ENCODE measurements around the gene SART1. TPM values are rescaled to one million over a fixed set of nuclear protein-coding genes. Genes with fewer than 3 reads are reported as not detected.
A peak's percentile ranks its signal among the peaks of the same experiment; 100 is the strongest.

Gene SART1
- total RNA-seq, 1 donor: 22.4 TPM

GRCh38 chr11:65922565-65922964, 39.0 kb upstream of the SART1 start:
- Histone ChIP-seq H3K4me3 (ENCODE audit: insufficient read depth, low read length) (no peak overlapping the region), H3K9me3 (ENCODE audit: low read depth, low read length) (no peaks in the 10 kb centered on the region), H3K27me3 (ENCODE audit: insufficient read depth, low read length) (no peaks in the 10 kb centered on the region), H3K4me2 (ENCODE audit: insufficient read depth, low read length) (no peak overlapping the region), H3K4me1 (ENCODE audit: insufficient read depth, low read length) (peaks cover 24% of the 10 kb centered on the region), H3K27ac (ENCODE audit: low read depth, low read length) (no peak overlapping the region), H4K20me1 (ENCODE audit: insufficient read depth, low read length) (peaks cover 6% of the 10 kb centered on the region), H3K79me2 (ENCODE audit: insufficient read depth, low read length) (peaks cover 54% of the 10 kb centered on the region), H3K36me3 (ENCODE audit: insufficient read depth, low read length) (peaks cover 40% of the 10 kb centered on the region), H2AFZ (ENCODE audit: low read length) (no peak overlapping the region)
- DNase-seq (ENCODE audit: insufficient read length, low spot score, missing footprints): no peak
- no peak for TF ChIP-seq CTCF (IDR thresholded peaks at IDR 0.05; ENCODE audit: extremely low read depth, low read depth, low read length)

- peaks cover 6% of the 10 kb centered on the region for H4K20me1 ChIP-seq (ENCODE audit: insufficient read depth, low read length)
- peak overlapping the region; percentile 22 for H3K27ac ChIP-seq (ENCODE audit: low read depth, low read length)
- H3K27me3 ChIP-seq (ENCODE audit: insufficient read depth, low read length): no peaks in the 10 kb centered on the region
- TF ChIP-seq CTCF (IDR thresholded peaks at IDR 0.05; ENCODE audit: extremely low read depth, low read depth, low read length): no peak
- peaks cover 16% of the 10 kb centered on the region for H3K4me1 ChIP-seq (ENCODE audit: insufficient read depth, low read length)
- H3K9me3 ChIP-seq (ENCODE audit: low read depth, low read length): no peaks in the 10 kb centered on the region
- H3K36me3 ChIP-seq (ENCODE audit: insufficient read depth, low read length): peaks cover 38% of the 10 kb centered on the region
- H3K4me3 ChIP-seq (ENCODE audit: insufficient read depth, low read length): no peak overlapping the region
- DNase-seq (ENCODE audit: insufficient read length, low spot score, missing footprints): no peak
- H3K79me2 ChIP-seq (ENCODE audit: insufficient read depth, low read length): peaks cover 31% of the 10 kb centered on the region
- no peak overlapping the region for H2AFZ ChIP-seq (ENCODE audit: low read length)
- no peak overlapping the region for H3K4me2 ChIP-seq (ENCODE audit: insufficient read depth, low read length)
Observed at GRCh38 chr11:65925397-65925796, 36.1 kb upstream of the SART1 start.

GRCh38 chr11:65927904-65928397, 33.6 kb upstream of the SART1 start:
- Histone ChIP-seq H3K4me2 (ENCODE audit: insufficient read depth, low read length) (peak overlapping the region; percentile 83), H3K27me3 (ENCODE audit: insufficient read depth, low read length) (no peaks in the 10 kb centered on the region), H4K20me1 (ENCODE audit: insufficient read depth, low read length) (no peaks in the 10 kb centered on the region), H2AFZ (ENCODE audit: low read length) (peak overlapping the region; percentile 69), H3K27ac (ENCODE audit: low read depth, low read length) (peak overlapping the region; percentile 60), H3K36me3 (ENCODE audit: insufficient read depth, low read length) (peaks cover 18% of the 10 kb centered on the region), H3K79me2 (ENCODE audit: insufficient read depth, low read length) (peaks cover 8% of the 10 kb centered on the region), H3K4me1 (ENCODE audit: insufficient read depth, low read length) (peaks cover 18% of the 10 kb centered on the region), H3K9me3 (ENCODE audit: low read depth, low read length) (no peaks in the 10 kb centered on the region), H3K4me3 (ENCODE audit: insufficient read depth, low read length) (peak overlapping the region; percentile 58)
- peak; percentile 87 for DNase-seq (ENCODE audit: insufficient read length, low spot score, missing footprints)
- no peak for TF ChIP-seq CTCF (IDR thresholded peaks at IDR 0.05; ENCODE audit: extremely low read depth, low read depth, low read length)

- no peak overlapping the region for H3K4me3 ChIP-seq (ENCODE audit: insufficient read depth, low read length)
- no peak for TF ChIP-seq CTCF (IDR thresholded peaks at IDR 0.05; ENCODE audit: extremely low read depth, low read depth, low read length)
- peak; percentile 51 for DNase-seq (ENCODE audit: insufficient read length, low spot score, missing footprints)
Observed at GRCh38 chr11:65928667-65929066, 32.9 kb upstream of the SART1 start.

More at GRCh38 chr11:65928667-65929066, 32.9 kb upstream of the SART1 start:
- Histone ChIP-seq H2AFZ (ENCODE audit: low read length) (no peak overlapping the region), H3K36me3 (ENCODE audit: insufficient read depth, low read length) (peaks cover 12% of the 10 kb centered on the region), H3K27ac (ENCODE audit: low read depth, low read length) (peak overlapping the region; percentile 60), H3K4me2 (ENCODE audit: insufficient read depth, low read length) (no peak overlapping the region), H3K4me1 (ENCODE audit: insufficient read depth, low read length) (peaks cover 18% of the 10 kb centered on the region), H3K27me3 (ENCODE audit: insufficient read depth, low read length) (no peaks in the 10 kb centered on the region), H3K9me3 (ENCODE audit: low read depth, low read length) (no peaks in the 10 kb centered on the region), H3K79me2 (ENCODE audit: insufficient read depth, low read length) (peaks cover 6% of the 10 kb centered on the region), H4K20me1 (ENCODE audit: insufficient read depth, low read length) (no peaks in the 10 kb centered on the region)
